ENCODE data around the gene PRPF39. TPM values are rescaled to one million over a fixed set of nuclear protein-coding genes. Genes with fewer than 3 reads are reported as not detected.

PRPF39 gene
- 10 to 100 TPM; 30.4 to 31.8 TPM for total RNA-seq
- long read RNA-seq, donor 1, transcript PRPF39-201 (14 exons, 2,868 nt) = major isoform, 5 of 9 reads
- long read RNA-seq, donor 1, partial matches to known transcripts = 1 of 9 reads
- long read RNA-seq, donor 1, other reads (novel, unspliced or antisense) = 3 of 9 reads
- long read RNA-seq, donor 2, partial matches to known transcripts = 7 of 13 reads
- long read RNA-seq, donor 2, other reads (novel, unspliced or antisense) = 5 of 13 reads

- DNase-seq (ENCODE audit: low spot score) = peak; percentile 98
- intact Hi-C loops (cut with DNase I) = loop anchor here in 1 of 2 donors (10.0 kb wide), 1 partner anchor 51 kb away; the partner anchor contains the start of genes FANCM and FKBP3
Observed at GRCh38 chr14:45083976-45084722, at the start of gene PRPF39. PRPF39 (plus strand) TSS chr14:45084116; CDS start chr14:45095240, 11,124 bp downstream.

- DNase-seq (ENCODE audit: low spot score) = no peak
- intact Hi-C loops (cut with DNase I) = no loop called here
Observed at GRCh38 chr14:45034730-45035129, 49.2 kb upstream of the PRPF39 start.

- intact Hi-C loops (cut with DNase I) = no loop called here
- no peak for DNase-seq (ENCODE audit: low spot score)
Observed at GRCh38 chr14:45038256-45038655, 45.7 kb upstream of the PRPF39 start.

GRCh38 chr14:45038865-45039264 is 45.1 kb upstream of the PRPF39 start:
- intact Hi-C loops (cut with DNase I) = no loop called here
- DNase-seq (ENCODE audit: low spot score) = no peak

GRCh38 chr14:45039390-45039789 is 44.5 kb upstream of the PRPF39 start:
- intact Hi-C loops (cut with DNase I) = no loop called here
- no peak for DNase-seq (ENCODE audit: low spot score)

GRCh38 chr14:45041641-45042040 is 42.3 kb upstream of the PRPF39 start:
- intact Hi-C loops (cut with DNase I) = no loop called here
- DNase-seq (ENCODE audit: low spot score) = no peak

GRCh38 chr14:45044638-45045037 is 39.3 kb upstream of the PRPF39 start:
- intact Hi-C loops (cut with DNase I) = no loop called here
- no peak for DNase-seq (ENCODE audit: low spot score)

GRCh38 chr14:45048385-45048784 is 35.5 kb upstream of the PRPF39 start:
- intact Hi-C loops (cut with DNase I) = no loop called here
- DNase-seq (ENCODE audit: low spot score) = no peak

GRCh38 chr14:45051180-45051579 is 32.7 kb upstream of the PRPF39 start:
- intact Hi-C loops (cut with DNase I) = no loop called here

GRCh38 chr14:45051896-45052295 is 32.0 kb upstream of the PRPF39 start:
- no peak for DNase-seq (ENCODE audit: low spot score)
- intact Hi-C loops (cut with DNase I) = no loop called here

More at GRCh38 chr14:45051180-45051579, 32.7 kb upstream of the PRPF39 start:
- no peak for DNase-seq (ENCODE audit: low spot score)

- no peak for DNase-seq (ENCODE audit: low spot score)
- intact Hi-C loops (cut with DNase I) = no loop called here
Observed at GRCh38 chr14:45057349-45057748, 26.6 kb upstream of the PRPF39 start.

- intact Hi-C loops (cut with DNase I) = no loop called here
Observed at GRCh38 chr14:45057881-45058364, 26.0 kb upstream of the PRPF39 start.

GRCh38 chr14:45060551-45060950 is 23.4 kb upstream of the PRPF39 start:
- DNase-seq (ENCODE audit: low spot score) = no peak
- intact Hi-C loops (cut with DNase I) = no loop called here

More at GRCh38 chr14:45057881-45058364, 26.0 kb upstream of the PRPF39 start:
- DNase-seq (ENCODE audit: low spot score) = no peak

- intact Hi-C loops (cut with DNase I) = no loop called here
- DNase-seq (ENCODE audit: low spot score) = no peak
Observed at GRCh38 chr14:45065540-45065939, 18.4 kb upstream of the PRPF39 start.

GRCh38 chr14:45065956-45066355 is 18.0 kb upstream of the PRPF39 start:
- intact Hi-C loops (cut with DNase I) = no loop called here

GRCh38 chr14:45066667-45067066 is 17.2 kb upstream of the PRPF39 start:
- intact Hi-C loops (cut with DNase I) = no loop called here
- DNase-seq (ENCODE audit: low spot score) = no peak

More at GRCh38 chr14:45065956-45066355, 18.0 kb upstream of the PRPF39 start:
- no peak for DNase-seq (ENCODE audit: low spot score)

GRCh38 chr14:45068396-45068795 is 15.5 kb upstream of the PRPF39 start:
- intact Hi-C loops (cut with DNase I) = no loop called here
- no peak for DNase-seq (ENCODE audit: low spot score)

- intact Hi-C loops (cut with DNase I) = loop anchor here in 1 of 2 donors (2.0 kb wide), 1 partner anchor 37 kb away; no protein-coding TSS in a partner anchor
- DNase-seq (ENCODE audit: low spot score) = no peak
Observed at GRCh38 chr14:45070215-45070614, 13.7 kb upstream of the PRPF39 start.

GRCh38 chr14:45072126-45072525 is 11.8 kb upstream of the PRPF39 start:
- DNase-seq (ENCODE audit: low spot score) = no peak
- intact Hi-C loops (cut with DNase I) = no loop called here

- no peak for DNase-seq (ENCODE audit: low spot score)
- intact Hi-C loops (cut with DNase I) = no loop called here
Observed at GRCh38 chr14:45073231-45073879, 10.6 kb upstream of the PRPF39 start.
